Fibroblast of lung (primary cell): ENCODE measurements around the gene BRCA2.
A peak's percentile ranks its signal among the peaks of the same experiment; 100 is the strongest.

Experiments used
- CTCF ChIP-seq, 2 donors: IDR thresholded peaks in 1 of 2; conservative IDR thresholded peaks in 1 of 2; 1 replicate in 1 of 2; 2 replicates in 1 of 2; pipeline ENCODE4 v1.5.1; 2011 to 2012; ENCODE audit warnings: low read length in 2 of 2, control low read depth in 1 of 2, inconsistent platforms in 1 of 2, low read depth in 1 of 2, mild to moderate bottlenecking in 1 of 2
- EZH2 ChIP-seq: IDR thresholded peaks from 2 replicates; pipeline ENCODE4 v1.5.1; 2012; ENCODE audit warnings: low read length, control low read depth, mild to moderate bottlenecking; ENCODE audit errors: missing control alignments

GRCh38 chr13:32381539-32381938, 66.2 kb downstream of the BRCA2 start:
- TF ChIP-seq CTCF (conservative IDR thresholded peaks at IDR 0.05 in 1 of 2, IDR thresholded peaks at IDR 0.05 in 1 of 2; ENCODE audit: low read depth in 1 of 2, low read length in 2 of 2) (peak; percentile 48 to 72), EZH2 (no peak)
